Loucy (cell line): ENCODE results near the gene SLC6A18.
"Not testable (repeated sequence)": the region's sequence is repeated elsewhere in the genome, so short reads cannot be mapped to it uniquely, and the experiment has no call there.

ENCODE experiments used
- H2AFZ ChIP-seq: fragments of 200-600 bp; sonication (generic); 2 replicates; pipeline ENCODE4 v1.6.0; 2016; ENCODE audit warnings: antibody characterized with exemption, mild to moderate bottlenecking, low read length, moderate library complexity
- H3F3A ChIP-seq: fragments of 200-600 bp; 2 replicates; pipeline ENCODE4 v1.6.0; 2016; ENCODE audit warnings: antibody characterized with exemption, low read depth, mild to moderate bottlenecking
- H3K27me3 ChIP-seq: fragments of 200-600 bp; sonication (generic); 2 replicates; pipeline ENCODE4 v1.6.1; 2014; ENCODE audit warnings: low read length, mild to moderate bottlenecking; ENCODE audit not compliant: insufficient read depth, poor library complexity, severe bottlenecking
- H3K36me3 ChIP-seq: fragments of 200-600 bp; sonication (generic); 2 replicates; pipeline ENCODE4 v1.6.1; 2016; ENCODE audit warnings: low read length; ENCODE audit not compliant: insufficient read depth
- H3K4me1 ChIP-seq: fragments of 200-600 bp; sonication (generic); 2 replicates; pipeline ENCODE4 v1.5.1; 2014; ENCODE audit warnings: low read length, mild to moderate bottlenecking; ENCODE audit not compliant: insufficient read depth, poor library complexity, severe bottlenecking
- H3K4me2 ChIP-seq: fragments of 200-600 bp; sonication (generic); 2 replicates; pipeline ENCODE4 v1.6.0; 2014; ENCODE audit warnings: antibody characterized with exemption, low read length, low read depth, mild to moderate bottlenecking; ENCODE audit not compliant: poor library complexity, severe bottlenecking
- H3K4me3 ChIP-seq: fragments of 200-600 bp; sonication (generic); 2 replicates; pipeline ENCODE4 v1.5.1; 2014; ENCODE audit warnings: low read length, mild to moderate bottlenecking, mixed read lengths; ENCODE audit not compliant: poor library complexity, severe bottlenecking
- H3K79me2 ChIP-seq: fragments of 200-600 bp; sonication (generic); 2 replicates; pipeline ENCODE4 v1.6.1; 2014; ENCODE audit warnings: low read length; ENCODE audit not compliant: insufficient read depth
- H3K9ac ChIP-seq: fragments of 200-600 bp; sonication (generic); 2 replicates; pipeline ENCODE4 v1.6.0; 2014; ENCODE audit warnings: mild to moderate bottlenecking, low read depth, low read length, moderate library complexity; ENCODE audit not compliant: poor library complexity, severe bottlenecking
- H3K9me2 ChIP-seq: fragments of 200-600 bp; sonication (generic); replicated peaks from 2 replicates; pipeline ENCODE4 v1.6.1; 2016; ENCODE audit warnings: low read depth, low read length, mixed read lengths
- H3K9me3 ChIP-seq: fragments of 200-600 bp; sonication (generic); 2 replicates; pipeline ENCODE4 v1.6.1; 2014; ENCODE audit warnings: mild to moderate bottlenecking, antibody characterized with exemption, low read length, low read depth; ENCODE audit not compliant: insufficient read depth
- H4K20me1 ChIP-seq: fragments of 200-600 bp; sonication (generic); 2 replicates; pipeline ENCODE4 v1.6.0; 2014; ENCODE audit warnings: antibody characterized with exemption, low read length, mild to moderate bottlenecking; ENCODE audit not compliant: insufficient read depth, poor library complexity, severe bottlenecking
- EZH2phosphoT487 ChIP-seq: fragments of 200-600 bp; IDR thresholded peaks from 2 replicates; pipeline ENCODE4 v1.6.1; 2018; ENCODE audit warnings: antibody characterized with exemption, mild to moderate bottlenecking, moderate library complexity, borderline replicate concordance
- TF ChIP-seq, protein P1 (sequence below): fragments of 200-600 bp; sonication (generic); conservative IDR thresholded peaks from 2 replicates; pipeline ENCODE4 v1.5.1; 2014; ENCODE audit warnings: mild to moderate bottlenecking, antibody characterized with exemption, low read length

SLC6A18 gene

DNA sequence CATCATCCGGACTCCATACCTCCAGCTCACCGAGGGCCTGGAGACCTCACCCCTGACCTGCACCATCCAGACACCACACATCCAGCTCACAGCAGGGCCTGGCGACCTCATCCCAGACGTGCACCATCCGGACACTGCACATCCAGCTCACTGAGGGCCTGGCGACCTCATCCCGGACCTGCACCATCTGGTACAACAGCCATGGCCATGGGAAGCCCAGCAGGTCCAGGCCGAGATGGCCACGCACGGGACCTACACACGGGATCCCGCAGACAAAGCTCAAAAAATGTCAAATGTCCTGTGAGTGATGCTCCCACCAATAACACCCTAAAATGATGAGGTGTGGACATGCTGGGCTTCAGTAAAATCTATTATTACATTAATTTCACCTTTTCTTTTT is 60.0 kb downstream of the SLC6A18 start:
- no peaks in the 10 kb centered on the region for H3K9me3 ChIP-seq
- no peaks in the 10 kb centered on the region for H3F3A ChIP-seq
- no peaks in the 10 kb centered on the region for H3K4me1 ChIP-seq
- no peak overlapping the region for H3K9ac ChIP-seq
- no peak overlapping the region for H3K4me2 ChIP-seq
- no peaks in the 10 kb centered on the region for H3K79me2 ChIP-seq
- TF ChIP-seq, protein P1, sequence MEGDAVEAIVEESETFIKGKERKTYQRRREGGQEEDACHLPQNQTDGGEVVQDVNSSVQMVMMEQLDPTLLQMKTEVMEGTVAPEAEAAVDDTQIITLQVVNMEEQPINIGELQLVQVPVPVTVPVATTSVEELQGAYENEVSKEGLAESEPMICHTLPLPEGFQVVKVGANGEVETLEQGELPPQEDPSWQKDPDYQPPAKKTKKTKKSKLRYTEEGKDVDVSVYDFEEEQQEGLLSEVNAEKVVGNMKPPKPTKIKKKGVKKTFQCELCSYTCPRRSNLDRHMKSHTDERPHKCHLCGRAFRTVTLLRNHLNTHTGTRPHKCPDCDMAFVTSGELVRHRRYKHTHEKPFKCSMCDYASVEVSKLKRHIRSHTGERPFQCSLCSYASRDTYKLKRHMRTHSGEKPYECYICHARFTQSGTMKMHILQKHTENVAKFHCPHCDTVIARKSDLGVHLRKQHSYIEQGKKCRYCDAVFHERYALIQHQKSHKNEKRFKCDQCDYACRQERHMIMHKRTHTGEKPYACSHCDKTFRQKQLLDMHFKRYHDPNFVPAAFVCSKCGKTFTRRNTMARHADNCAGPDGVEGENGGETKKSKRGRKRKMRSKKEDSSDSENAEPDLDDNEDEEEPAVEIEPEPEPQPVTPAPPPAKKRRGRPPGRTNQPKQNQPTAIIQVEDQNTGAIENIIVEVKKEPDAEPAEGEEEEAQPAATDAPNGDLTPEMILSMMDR, result no peak
- no peak for TF ChIP-seq EZH2phosphoT487
- no peaks in the 10 kb centered on the region for H3K27me3 ChIP-seq
- H4K20me1 ChIP-seq, result no peaks in the 10 kb centered on the region
- no peak overlapping the region for H3K4me3 ChIP-seq
- no peak overlapping the region for H2AFZ ChIP-seq
- H3K36me3 ChIP-seq, result no peaks in the 10 kb centered on the region
- no peaks in the 10 kb centered on the region for H3K9me2 ChIP-seq

DNA sequence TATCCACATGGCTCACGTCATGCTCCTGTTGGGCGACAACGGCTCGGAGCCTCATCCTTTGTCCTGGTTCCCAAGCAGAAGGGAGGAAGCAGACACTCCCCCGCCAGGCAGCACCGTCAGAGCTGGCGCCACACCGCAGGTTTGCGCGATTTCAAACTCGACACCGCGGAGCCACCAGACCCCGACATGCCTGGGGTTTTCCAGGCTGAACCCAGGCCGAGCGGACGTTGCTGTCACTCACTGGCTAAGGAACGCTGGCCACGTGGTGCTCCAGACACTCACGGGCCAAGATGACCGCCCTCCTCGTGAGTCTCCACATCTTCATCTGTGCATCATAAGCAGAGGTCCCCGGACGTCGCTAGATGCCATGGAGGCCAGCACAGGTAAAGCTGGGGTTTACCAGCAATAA is 60.7 kb downstream of the SLC6A18 start:
- no peak for TF ChIP-seq EZH2phosphoT487
- TF ChIP-seq, protein P1, result no peak
- Histone ChIP-seq H3K9ac (no peak overlapping the region), H2AFZ (no peak overlapping the region), H3K79me2 (no peaks in the 10 kb centered on the region), H3K36me3 (no peaks in the 10 kb centered on the region), H3K9me3 (no peaks in the 10 kb centered on the region), H3K27me3 (no peaks in the 10 kb centered on the region), H3K9me2 (no peaks in the 10 kb centered on the region), H3K4me1 (no peaks in the 10 kb centered on the region), H3K4me2 (no peak overlapping the region), H3F3A (no peaks in the 10 kb centered on the region), H3K4me3 (no peak overlapping the region), H4K20me1 (no peaks in the 10 kb centered on the region)

DNA sequence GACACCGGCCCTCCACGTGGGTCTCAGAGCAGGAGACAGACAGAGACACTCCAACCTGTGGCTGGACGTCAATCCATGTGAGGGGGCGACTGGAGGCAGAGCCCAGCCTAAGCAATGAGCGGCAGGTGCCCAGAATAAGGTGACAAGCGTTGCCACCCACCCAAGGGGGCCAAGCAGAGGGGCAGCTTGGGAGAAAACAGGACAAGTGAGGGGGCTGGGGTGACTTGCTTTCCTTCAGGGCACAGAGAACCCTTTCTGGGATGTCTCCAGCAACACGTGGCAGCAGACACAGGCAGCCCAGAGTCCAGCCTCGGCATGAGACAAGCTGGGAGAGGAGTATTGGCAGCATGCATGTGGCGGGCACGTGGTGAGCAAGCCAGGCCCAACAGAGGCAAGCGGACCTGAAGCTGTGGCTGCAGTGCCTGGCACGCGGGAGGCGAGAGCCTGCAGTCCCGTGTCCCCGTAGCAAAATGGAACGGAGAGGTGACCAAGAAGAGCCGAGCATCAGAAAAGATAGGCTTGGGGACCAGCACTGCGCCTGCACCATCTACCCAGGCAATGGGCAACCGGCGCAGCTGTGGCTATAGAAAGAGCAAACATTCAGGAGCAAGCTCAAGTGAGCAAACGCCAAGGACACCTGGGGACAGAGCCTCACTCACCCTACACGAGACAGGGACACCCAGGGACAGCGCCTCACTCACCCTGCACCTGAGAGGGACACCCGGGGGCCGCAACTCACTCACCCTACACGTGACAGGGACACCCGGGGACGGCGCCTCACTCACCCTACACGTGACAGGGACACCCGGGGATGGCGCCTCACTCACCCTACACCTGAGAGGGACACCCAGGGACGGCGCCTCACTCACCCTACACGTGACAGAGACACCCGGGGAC is 63.5 kb downstream of the SLC6A18 start:
- TF ChIP-seq, protein P1, result no peak
- Histone ChIP-seq H3K36me3 (no peaks in the 10 kb centered on the region), H3K79me2 (peaks cover 5% of the 10 kb centered on the region; the same call in 1 of the 2 replicates), H3F3A (no peaks in the 10 kb centered on the region), H3K9me3 (no peaks in the 10 kb centered on the region), H3K4me1 (peaks cover 4% of the 10 kb centered on the region), H3K27me3 (no peaks in the 10 kb centered on the region), H3K4me2 (no peak overlapping the region), H3K9me2 (no peaks in the 10 kb centered on the region), H4K20me1 (no peaks in the 10 kb centered on the region), H2AFZ (no peak overlapping the region), H3K4me3 (no peak overlapping the region), H3K9ac (no peak overlapping the region)

DNA sequence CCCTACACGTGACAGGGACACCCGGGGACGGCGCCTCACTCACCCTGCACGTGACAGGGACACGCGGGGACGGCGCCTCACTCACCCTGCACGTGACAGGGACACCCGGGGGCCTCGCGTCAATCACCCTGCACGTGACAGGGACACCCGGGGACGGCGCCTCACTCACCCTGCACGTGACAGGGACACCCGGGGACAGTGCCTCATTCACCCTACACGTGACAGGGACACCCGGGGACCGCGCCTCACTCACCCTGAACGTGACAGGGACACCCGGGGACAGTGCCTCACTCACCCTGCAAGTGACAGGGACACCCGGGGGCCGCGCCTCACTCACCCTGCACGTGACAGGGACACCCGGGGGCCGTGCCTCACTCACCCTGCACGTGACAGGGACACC is 64.4 kb downstream of the SLC6A18 start:
- not testable (repeated sequence) for H2AFZ ChIP-seq, H3K36me3 ChIP-seq, H3K27me3 ChIP-seq, H4K20me1 ChIP-seq, H3K4me3 ChIP-seq, H3K79me2 ChIP-seq, H3K9ac ChIP-seq, H3K4me2 ChIP-seq, H3K4me1 ChIP-seq, H3K9me2 ChIP-seq, H3K9me3 ChIP-seq, H3F3A ChIP-seq

DNA sequence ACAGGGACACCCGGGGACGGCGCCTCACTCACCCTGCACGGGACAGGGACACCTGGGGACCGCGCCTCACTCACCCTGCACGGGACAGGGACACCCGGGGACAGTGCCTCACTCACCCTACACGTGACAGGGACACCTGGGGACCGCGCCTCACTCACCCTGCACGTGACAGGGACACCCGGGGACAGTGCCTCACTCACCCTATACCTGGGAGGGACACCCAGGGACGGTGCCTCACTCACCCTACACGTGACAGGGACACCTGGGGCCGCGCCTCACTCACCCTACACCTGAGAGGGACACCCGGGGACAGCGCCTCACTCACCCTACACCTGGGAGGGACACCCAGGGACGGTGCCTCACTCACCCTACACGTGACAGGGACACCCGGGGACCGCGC is 65.8 kb downstream of the SLC6A18 start:
- H3K79me2 ChIP-seq, H3K9me3 ChIP-seq, H3K4me3 ChIP-seq, H3K9ac ChIP-seq, H3K4me1 ChIP-seq, H3K4me2 ChIP-seq, H4K20me1 ChIP-seq, H3K9me2 ChIP-seq, H3K36me3 ChIP-seq, H3K27me3 ChIP-seq, H3F3A ChIP-seq, H2AFZ ChIP-seq: not testable (repeated sequence)
